Breast epithelium (tissue), 4 donors: ENCODE results near the gene ETFRF1. TPM values are rescaled to one million over a fixed set of nuclear protein-coding genes. Genes with fewer than 3 reads are reported as not detected.

Experiments used
- DNase-seq, 2 donors: peaks; one replicate each; pipeline ENCODE4 v3.0.0-alpha.2; 2019; ENCODE audit warnings: low spot score in 2 of 2
- H3K27ac ChIP-seq, 2 donors: fragments of 200-600 bp; sonication (generic) in 1 of 2; one replicate each; pipeline ENCODE4 v1.5.1; 2016 to 2019; ENCODE audit warnings: mild to moderate bottlenecking in 1 of 2
- H3K27me3 ChIP-seq, 2 donors: fragments of 200-600 bp; sonication (generic) in 1 of 2; one replicate each; pipeline versions ENCODE4 v1.5.1 to v1.6.0; 2017 to 2019; ENCODE audit warnings: control low read depth in 1 of 2, mild to moderate bottlenecking in 1 of 2
- H3K36me3 ChIP-seq: fragments of 200-600 bp; one replicate; pipeline ENCODE4 v1.5.1; 2019
- H3K4me1 ChIP-seq, 2 donors: fragments of 200-600 bp; sonication (generic); one replicate each; pipeline ENCODE4 v1.5.1; 2016 to 2019; ENCODE audit warnings: control low read depth in 1 of 2
- H3K4me3 ChIP-seq, 3 donors: fragments of 200-600 bp; sonication (generic); 1 replicate in 2 of 3; 2 replicates in 1 of 3; pipeline ENCODE4 v1.5.1; 2016 to 2019; ENCODE audit warnings: mild to moderate bottlenecking in 3 of 3, moderate library complexity in 2 of 3
- H3K9me3 ChIP-seq, 2 donors: fragments of 200-600 bp; sonication (generic) in 1 of 2; one replicate each; pipeline ENCODE4 v1.5.1; 2016 to 2019; ENCODE audit warnings: control low read depth in 1 of 2
- POLR2A ChIP-seq: fragments of 450-650 bp; IDR thresholded peaks from one replicate; pipeline ENCODE4 v1.6.1; 2016; ENCODE audit warnings: antibody characterized with exemption, mild to moderate bottlenecking, moderate library complexity
- POLR2AphosphoS5 ChIP-seq, 3 donors: sonication (generic); formaldehyde crosslinking; IDR thresholded peaks; one replicate each; pipeline ENCODE4 v1.6.1; 2017; ENCODE audit warnings: antibody characterized with exemption in 3 of 3
- intact Hi-C: fragments of 100-400 bp; cut with DNase I; formaldehyde crosslinking; loops from one replicate; pipeline ENCODE4 v1.15.1; 2023; ENCODE audit warnings: low total_unique reads
- total RNA-seq, 3 donors: library from RNA; depleted of rRNA; stranded (reverse); fragments of >200 nt; gene quantifications; one replicate each; pipeline ENCODE4 v1.1.0, GENCODE V29; 2016
- TF ChIP-seq, protein P1 (sequence below), 3 donors: fragments of 450-650 bp; IDR thresholded peaks; one replicate each; pipeline ENCODE4 v1.5.1; 2016 to 2017; ENCODE audit warnings: antibody characterized with exemption in 3 of 3, mild to moderate bottlenecking in 3 of 3, moderate library complexity in 3 of 3

Gene ETFRF1
- total RNA-seq, 3 donors from 2014 or later, result 29.5 to 52.4 (median 46.9) TPM

DNA sequence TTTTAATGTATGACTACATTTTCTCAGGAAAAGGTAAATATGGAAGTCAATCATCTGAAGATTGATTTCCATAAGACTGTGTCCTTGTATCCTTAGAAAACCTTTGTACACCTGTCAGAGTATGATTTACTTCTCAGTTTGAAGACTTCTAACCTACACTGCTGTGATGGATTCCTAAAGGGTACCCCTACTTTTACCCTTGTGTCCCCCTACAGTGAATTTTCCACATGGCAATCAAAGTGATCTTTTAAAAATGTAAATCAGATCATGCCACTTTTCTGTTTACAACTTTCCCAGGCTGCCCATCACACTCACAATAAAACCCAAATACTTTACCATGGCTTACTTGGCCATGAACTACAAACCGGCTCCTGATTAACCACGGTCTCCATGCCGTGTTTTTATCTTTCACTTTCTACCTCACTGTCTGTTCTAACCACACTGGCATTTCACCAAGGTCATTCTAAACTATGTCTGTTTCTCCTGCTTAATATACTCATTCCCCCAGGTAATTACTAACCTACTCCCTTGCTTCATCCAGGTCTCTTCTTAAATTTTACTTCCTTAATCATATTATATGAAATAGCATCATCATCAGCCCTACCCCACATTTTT lies 8.1 kb upstream of the ETFRF1 start:
- no peaks in the 10 kb centered on the region for H3K27me3 ChIP-seq
- H3K36me3 ChIP-seq, result no peaks in the 10 kb centered on the region
- TF ChIP-seq, protein P1, sequence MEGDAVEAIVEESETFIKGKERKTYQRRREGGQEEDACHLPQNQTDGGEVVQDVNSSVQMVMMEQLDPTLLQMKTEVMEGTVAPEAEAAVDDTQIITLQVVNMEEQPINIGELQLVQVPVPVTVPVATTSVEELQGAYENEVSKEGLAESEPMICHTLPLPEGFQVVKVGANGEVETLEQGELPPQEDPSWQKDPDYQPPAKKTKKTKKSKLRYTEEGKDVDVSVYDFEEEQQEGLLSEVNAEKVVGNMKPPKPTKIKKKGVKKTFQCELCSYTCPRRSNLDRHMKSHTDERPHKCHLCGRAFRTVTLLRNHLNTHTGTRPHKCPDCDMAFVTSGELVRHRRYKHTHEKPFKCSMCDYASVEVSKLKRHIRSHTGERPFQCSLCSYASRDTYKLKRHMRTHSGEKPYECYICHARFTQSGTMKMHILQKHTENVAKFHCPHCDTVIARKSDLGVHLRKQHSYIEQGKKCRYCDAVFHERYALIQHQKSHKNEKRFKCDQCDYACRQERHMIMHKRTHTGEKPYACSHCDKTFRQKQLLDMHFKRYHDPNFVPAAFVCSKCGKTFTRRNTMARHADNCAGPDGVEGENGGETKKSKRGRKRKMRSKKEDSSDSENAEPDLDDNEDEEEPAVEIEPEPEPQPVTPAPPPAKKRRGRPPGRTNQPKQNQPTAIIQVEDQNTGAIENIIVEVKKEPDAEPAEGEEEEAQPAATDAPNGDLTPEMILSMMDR (IDR thresholded peaks at IDR 0.05), result no peak
- no peak for TF ChIP-seq POLR2A
- TF ChIP-seq POLR2AphosphoS5 (IDR thresholded peaks at IDR 0.05), result no peak
- H3K4me1 ChIP-seq, result no peaks in the 10 kb centered on the region
- intact Hi-C loops, result no loop called here
- no peak for DNase-seq
- no peaks in the 10 kb centered on the region for H3K9me3 ChIP-seq
- no peak overlapping the region for H3K27ac ChIP-seq
- H3K4me3 ChIP-seq, result peak overlapping the region in 2 of 3 donors; percentile 19 to 49

DNA sequence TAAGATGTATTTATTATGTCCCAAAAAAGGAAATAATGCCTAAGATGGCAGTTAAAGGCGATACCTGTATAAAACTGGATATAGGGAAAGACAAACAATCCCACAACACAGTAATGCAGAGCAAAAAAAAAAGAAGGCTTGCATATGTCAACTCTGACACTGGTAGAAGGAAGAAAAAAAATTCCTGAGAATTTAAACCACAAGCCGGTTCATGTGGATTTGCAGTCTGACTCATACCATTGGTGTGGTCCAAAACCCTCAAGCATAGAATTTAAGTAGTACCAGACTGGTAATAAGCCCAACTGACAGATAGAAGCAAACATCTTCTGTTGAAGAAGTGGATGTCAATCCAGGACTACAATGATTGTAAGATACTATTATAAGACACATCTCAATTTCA lies 7.3 kb upstream of the ETFRF1 start:
- Histone ChIP-seq H3K4me3 (no peak overlapping the region), H3K4me1 (no peaks in the 10 kb centered on the region), H3K27ac (no peak overlapping the region), H3K9me3 (no peaks in the 10 kb centered on the region), H3K27me3 (no peaks in the 10 kb centered on the region), H3K36me3 (no peaks in the 10 kb centered on the region)
- no peak for DNase-seq
- intact Hi-C loops, result no loop called here
- TF ChIP-seq POLR2AphosphoS5 (IDR thresholded peaks at IDR 0.05) (no peak), POLR2A (no peak)
- TF ChIP-seq, protein P1 (IDR thresholded peaks at IDR 0.05), result no peak

DNA sequence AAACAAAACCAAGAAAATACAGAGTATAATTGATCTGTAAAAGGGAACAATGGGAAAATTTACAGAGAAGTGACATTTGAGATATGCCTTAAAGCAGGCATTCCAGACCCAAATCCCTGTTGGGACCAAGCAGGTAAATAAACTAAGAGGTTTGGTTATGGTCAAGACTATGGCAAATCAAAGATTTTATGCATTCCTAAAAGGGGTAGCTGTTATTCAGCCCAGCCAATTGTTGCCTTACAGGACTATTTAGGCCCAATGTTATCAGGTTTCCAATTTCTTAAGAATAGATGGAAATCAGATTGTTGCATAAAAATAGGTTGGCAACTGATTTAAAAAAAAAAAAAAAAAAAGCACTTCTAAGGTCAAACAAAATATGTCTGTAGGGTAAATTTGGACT lies 5.4 kb upstream of the ETFRF1 start:
- no peaks in the 10 kb centered on the region for H3K36me3 ChIP-seq
- H3K27me3 ChIP-seq, result no peaks in the 10 kb centered on the region

DNA sequence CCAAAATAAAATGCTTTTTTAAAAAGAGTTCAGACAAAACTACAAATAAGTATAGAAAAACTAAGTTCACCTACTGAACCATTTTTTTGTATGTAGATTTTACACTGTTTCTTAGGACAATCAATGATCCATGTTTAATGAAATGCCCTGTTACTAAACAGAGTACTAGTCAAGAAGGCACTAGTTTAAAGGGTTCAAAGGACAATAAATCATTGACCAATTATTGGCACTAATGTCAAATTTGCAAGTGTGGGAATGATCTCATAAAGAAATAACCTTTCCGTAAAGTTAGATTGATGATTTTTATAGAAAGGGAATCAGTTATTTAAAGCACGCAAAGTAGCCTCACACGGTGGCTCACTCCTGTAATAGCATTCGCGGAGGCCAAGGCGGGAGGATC lies 4.2 kb upstream of the ETFRF1 start:
- no peak for DNase-seq
- Histone ChIP-seq H3K27me3 (no peaks in the 10 kb centered on the region), H3K4me1 (peaks cover 0 to 4% of the 10 kb centered on the region in 2 donors), H3K9me3 (no peaks in the 10 kb centered on the region), H3K4me3 (no peak overlapping the region), H3K36me3 (no peaks in the 10 kb centered on the region), H3K27ac (no peak overlapping the region)
- TF ChIP-seq POLR2A (no peak), POLR2AphosphoS5 (IDR thresholded peaks at IDR 0.05) (no peak)
- TF ChIP-seq, protein P1 (IDR thresholded peaks at IDR 0.05), result no peak
- intact Hi-C loops, result no loop called here

More for the DNA sequence above, 5.4 kb upstream of the ETFRF1 start:
- TF ChIP-seq POLR2A (no peak), POLR2AphosphoS5 (IDR thresholded peaks at IDR 0.05) (no peak)
- TF ChIP-seq, protein P1 (IDR thresholded peaks at IDR 0.05), result no peak
- H3K4me1 ChIP-seq, result peaks cover 0 to 4% of the 10 kb centered on the region in 2 donors
- no peak overlapping the region for H3K27ac ChIP-seq
- DNase-seq, result no peak
- intact Hi-C loops, result no loop called here
- H3K9me3 ChIP-seq, result no peaks in the 10 kb centered on the region
- no peak overlapping the region for H3K4me3 ChIP-seq

DNA sequence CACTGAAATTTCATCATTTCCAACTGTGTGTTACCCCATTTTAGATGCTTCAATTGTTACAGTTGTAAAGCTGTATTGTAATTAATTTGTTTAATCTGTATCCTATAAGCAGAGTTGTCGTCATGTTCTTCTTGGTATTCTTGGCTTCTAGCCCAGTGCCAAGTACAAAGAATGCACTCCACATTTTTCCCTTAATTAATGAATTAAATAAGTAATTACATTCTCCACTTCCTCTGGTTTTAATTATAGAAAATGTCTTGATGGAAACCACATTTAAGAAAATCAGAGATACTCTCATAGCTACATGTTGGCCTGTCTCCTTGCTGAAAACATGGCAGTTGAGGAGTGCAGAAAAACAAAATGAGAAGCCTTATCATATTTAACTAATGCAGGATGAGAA lies 823 bp upstream of the ETFRF1 start:
- TF ChIP-seq, protein P1 (IDR thresholded peaks at IDR 0.05), result no peak
- TF ChIP-seq POLR2A, result no peak

More for the DNA sequence above, 823 bp upstream of the ETFRF1 start:
- Histone ChIP-seq H3K4me3 (peak overlapping the region in 2 of 3 donors; percentile 79 to 83), H3K4me1 (peaks cover 0 to 4% of the 10 kb centered on the region in 2 donors), H3K27ac (peak overlapping the region; percentile 97), H3K27me3 (no peaks in the 10 kb centered on the region), H3K9me3 (no peaks in the 10 kb centered on the region), H3K36me3 (no peaks in the 10 kb centered on the region)
- no peak for DNase-seq
- intact Hi-C loops, result no loop called here
